ENCODE measurements around the gene USP49.
"Not testable (repeated sequence)": the region's sequence is repeated elsewhere in the genome, so short reads cannot be mapped to it uniquely, and the experiment has no call there.

The USP49 gene

GRCh38 chr6:41813469-41813868 lies 81.7 kb downstream of the USP49 start:
- H3K4me3 ChIP-seq (ENCODE audit: low read length), result no peak overlapping the region
- H3K4me1 ChIP-seq (ENCODE audit: control insufficient read depth, insufficient read depth, low read length), result no peaks in the 10 kb centered on the region
- H3K27ac ChIP-seq (ENCODE audit: low read depth, low read length), result no peak overlapping the region
- H3K9ac ChIP-seq (ENCODE audit: low read length), result no peak overlapping the region
- H3K36me3 ChIP-seq (ENCODE audit: control insufficient read depth, insufficient read depth, low read length), result no peaks in the 10 kb centered on the region
- no peaks in the 10 kb centered on the region for H3K27me3 ChIP-seq (ENCODE audit: control insufficient read depth, insufficient read depth, low read length)

- H3K9ac ChIP-seq (ENCODE audit: low read length); H3K4me1 ChIP-seq (ENCODE audit: control insufficient read depth, insufficient read depth, low read length): not testable (repeated sequence)
Measured at GRCh38 chr6:41811946-41812345, 83.2 kb downstream of the USP49 start.

GRCh38 chr6:41811095-41811494 lies 84.1 kb downstream of the USP49 start:
- Histone ChIP-seq H3K9ac (ENCODE audit: low read length) (no peak overlapping the region), H3K4me3 (ENCODE audit: low read length) (no peak overlapping the region)

More at GRCh38 chr6:41811946-41812345, 83.2 kb downstream of the USP49 start:
- not testable (repeated sequence) for H3K27me3 ChIP-seq (ENCODE audit: control insufficient read depth, insufficient read depth, low read length); H3K36me3 ChIP-seq (ENCODE audit: control insufficient read depth, insufficient read depth, low read length); H3K4me3 ChIP-seq (ENCODE audit: low read length); H3K27ac ChIP-seq (ENCODE audit: low read depth, low read length)

GRCh38 chr6:41805830-41806774 lies 89.1 kb downstream of the USP49 start:
- no peaks in the 10 kb centered on the region for H3K4me1 ChIP-seq (ENCODE audit: control insufficient read depth, insufficient read depth, low read length)
- H3K9ac ChIP-seq (ENCODE audit: low read length), result no peak overlapping the region
- no peaks in the 10 kb centered on the region for H3K27me3 ChIP-seq (ENCODE audit: control insufficient read depth, insufficient read depth, low read length)
- H3K4me3 ChIP-seq (ENCODE audit: low read length), result no peak overlapping the region
- peaks cover 5% of the 10 kb centered on the region for H3K36me3 ChIP-seq (ENCODE audit: control insufficient read depth, insufficient read depth, low read length)
- H3K27ac ChIP-seq (ENCODE audit: low read depth, low read length), result no peak overlapping the region

More at GRCh38 chr6:41811095-41811494, 84.1 kb downstream of the USP49 start:
- Histone ChIP-seq H3K4me1 (ENCODE audit: control insufficient read depth, insufficient read depth, low read length) (no peaks in the 10 kb centered on the region), H3K27ac (ENCODE audit: low read depth, low read length) (no peak overlapping the region), H3K36me3 (ENCODE audit: control insufficient read depth, insufficient read depth, low read length) (no peaks in the 10 kb centered on the region), H3K27me3 (ENCODE audit: control insufficient read depth, insufficient read depth, low read length) (no peaks in the 10 kb centered on the region)

GRCh38 chr6:41801380-41801779 lies 93.8 kb downstream of the USP49 start:
- Histone ChIP-seq H3K36me3 (ENCODE audit: control insufficient read depth, insufficient read depth, low read length) (peaks cover 7% of the 10 kb centered on the region), H3K9ac (ENCODE audit: low read length) (no peak overlapping the region), H3K27ac (ENCODE audit: low read depth, low read length) (no peak overlapping the region), H3K27me3 (ENCODE audit: control insufficient read depth, insufficient read depth, low read length) (no peaks in the 10 kb centered on the region), H3K4me1 (ENCODE audit: control insufficient read depth, insufficient read depth, low read length) (no peaks in the 10 kb centered on the region), H3K4me3 (ENCODE audit: low read length) (no peak overlapping the region)

DNA sequence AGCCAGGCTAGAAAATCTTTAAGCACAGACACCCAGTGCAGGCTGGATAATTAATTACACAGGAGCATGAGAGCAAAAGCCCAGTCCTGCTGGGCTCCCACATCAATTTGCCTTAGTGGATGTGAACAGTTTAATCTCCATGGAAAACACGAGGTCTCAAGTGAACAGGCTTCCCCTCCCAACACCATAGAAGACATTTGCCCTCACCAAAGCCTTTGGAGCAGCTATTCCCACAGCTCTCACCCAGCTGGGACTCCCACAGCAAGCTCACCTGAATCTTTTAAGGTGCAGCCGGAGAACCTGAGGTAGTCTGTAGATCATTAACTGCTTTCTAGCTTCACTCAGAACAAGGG lies 95.6 kb downstream of the USP49 start:
- no peak overlapping the region for H3K9ac ChIP-seq (ENCODE audit: low read length)
- no peaks in the 10 kb centered on the region for H3K27me3 ChIP-seq (ENCODE audit: control insufficient read depth, insufficient read depth, low read length)
- H3K4me3 ChIP-seq (ENCODE audit: low read length), result no peak overlapping the region
- no peaks in the 10 kb centered on the region for H3K4me1 ChIP-seq (ENCODE audit: control insufficient read depth, insufficient read depth, low read length)
- no peak overlapping the region for H3K27ac ChIP-seq (ENCODE audit: low read depth, low read length)
- H3K36me3 ChIP-seq (ENCODE audit: control insufficient read depth, insufficient read depth, low read length), result peaks cover 8% of the 10 kb centered on the region

DNA sequence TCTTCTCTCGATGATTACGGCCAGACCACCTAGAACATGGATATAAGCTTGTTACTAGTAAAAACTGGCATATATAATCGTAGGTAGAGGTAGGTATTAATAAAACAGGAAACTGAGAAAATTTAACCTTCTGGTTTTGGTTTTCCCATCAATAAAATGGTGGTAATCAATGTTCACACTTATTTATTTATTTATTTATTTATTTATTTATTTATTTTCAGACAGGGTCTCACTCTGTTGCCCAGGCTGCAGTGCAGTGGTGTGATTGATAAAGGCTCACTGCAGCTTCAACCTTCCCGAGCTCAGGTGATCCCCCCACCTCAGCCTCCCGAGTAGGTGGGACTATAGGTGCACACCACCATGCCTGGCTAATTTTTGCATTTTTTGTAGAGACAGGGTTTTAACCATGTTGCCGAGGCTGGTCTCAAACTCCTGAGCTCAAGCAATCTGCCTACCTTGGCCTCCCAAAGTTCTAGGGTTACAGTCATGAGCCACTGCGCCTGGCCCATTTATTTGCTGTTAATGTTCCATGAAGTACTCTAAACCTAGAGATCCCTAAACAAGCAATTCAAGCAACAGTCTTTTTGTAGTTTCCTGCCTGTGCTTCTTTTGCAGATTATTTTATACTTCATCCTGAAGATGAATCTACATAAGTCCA lies 96.1 kb downstream of the USP49 start:
- no peaks in the 10 kb centered on the region for H3K27me3 ChIP-seq (ENCODE audit: control insufficient read depth, insufficient read depth, low read length)
- peaks cover 8% of the 10 kb centered on the region for H3K36me3 ChIP-seq (ENCODE audit: control insufficient read depth, insufficient read depth, low read length)
- no peak overlapping the region for H3K9ac ChIP-seq (ENCODE audit: low read length)
- H3K4me3 ChIP-seq (ENCODE audit: low read length), result no peak overlapping the region
- H3K4me1 ChIP-seq (ENCODE audit: control insufficient read depth, insufficient read depth, low read length), result no peaks in the 10 kb centered on the region
- H3K27ac ChIP-seq (ENCODE audit: low read depth, low read length), result no peak overlapping the region

GRCh38 chr6:41796474-41796873 lies 98.7 kb downstream of the USP49 start:
- Histone ChIP-seq H3K4me3 (ENCODE audit: low read length) (no peak overlapping the region), H3K27ac (ENCODE audit: low read depth, low read length) (no peak overlapping the region), H3K36me3 (ENCODE audit: control insufficient read depth, insufficient read depth, low read length) (peaks cover 16% of the 10 kb centered on the region), H3K4me1 (ENCODE audit: control insufficient read depth, insufficient read depth, low read length) (no peaks in the 10 kb centered on the region), H3K27me3 (ENCODE audit: control insufficient read depth, insufficient read depth, low read length) (no peaks in the 10 kb centered on the region), H3K9ac (ENCODE audit: low read length) (no peak overlapping the region)

DNA sequence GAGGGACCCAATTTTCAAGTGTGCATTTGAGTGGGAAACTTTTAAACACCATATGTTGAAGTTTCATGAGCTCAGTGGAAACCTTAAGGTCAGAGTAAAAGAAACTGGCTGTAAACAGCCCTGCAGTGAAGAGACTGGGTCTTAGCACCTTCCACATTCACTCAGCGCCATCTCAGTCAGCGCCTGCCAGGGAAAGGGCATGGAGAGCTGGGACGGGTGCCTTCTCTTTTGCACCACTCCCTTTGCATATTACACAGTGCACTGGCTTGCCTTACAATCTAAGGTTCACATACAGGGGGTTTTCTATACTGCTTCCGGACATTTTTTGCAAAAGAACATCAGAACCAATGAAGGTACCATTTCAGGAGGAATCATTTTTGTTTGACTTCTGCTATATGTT lies 103.2 kb downstream of the USP49 start:
- H3K36me3 ChIP-seq (ENCODE audit: control insufficient read depth, insufficient read depth, low read length), result peaks cover 27% of the 10 kb centered on the region
- H3K27ac ChIP-seq (ENCODE audit: low read depth, low read length), result no peak overlapping the region
- no peak overlapping the region for H3K4me3 ChIP-seq (ENCODE audit: low read length)
- no peaks in the 10 kb centered on the region for H3K4me1 ChIP-seq (ENCODE audit: control insufficient read depth, insufficient read depth, low read length)
- no peak overlapping the region for H3K9ac ChIP-seq (ENCODE audit: low read length)
- no peaks in the 10 kb centered on the region for H3K27me3 ChIP-seq (ENCODE audit: control insufficient read depth, insufficient read depth, low read length)

DNA sequence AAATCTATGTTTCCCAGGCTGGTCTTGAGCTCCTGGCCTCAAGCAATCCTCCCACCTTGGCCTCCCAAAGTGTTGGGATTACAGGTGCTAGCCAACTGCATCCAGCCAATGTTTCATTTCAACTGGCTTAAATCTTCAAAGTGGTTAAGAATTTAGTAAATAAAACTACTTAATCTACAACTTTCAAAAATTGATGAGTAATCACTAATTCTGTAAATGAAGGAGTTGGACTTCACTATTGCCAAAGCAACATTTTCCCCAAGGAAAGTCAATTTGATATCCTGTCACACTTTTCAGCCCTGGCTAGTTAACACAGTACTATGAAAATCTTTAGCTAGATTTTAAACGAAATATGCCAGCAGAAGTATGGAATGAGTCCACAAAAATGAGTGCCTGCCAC lies 103.9 kb downstream of the USP49 start:
- no peak overlapping the region for H3K27ac ChIP-seq (ENCODE audit: low read depth, low read length)
- no peaks in the 10 kb centered on the region for H3K4me1 ChIP-seq (ENCODE audit: control insufficient read depth, insufficient read depth, low read length)
- no peaks in the 10 kb centered on the region for H3K27me3 ChIP-seq (ENCODE audit: control insufficient read depth, insufficient read depth, low read length)
- peaks cover 27% of the 10 kb centered on the region for H3K36me3 ChIP-seq (ENCODE audit: control insufficient read depth, insufficient read depth, low read length)
- no peak overlapping the region for H3K4me3 ChIP-seq (ENCODE audit: low read length)
- no peak overlapping the region for H3K9ac ChIP-seq (ENCODE audit: low read length)

DNA sequence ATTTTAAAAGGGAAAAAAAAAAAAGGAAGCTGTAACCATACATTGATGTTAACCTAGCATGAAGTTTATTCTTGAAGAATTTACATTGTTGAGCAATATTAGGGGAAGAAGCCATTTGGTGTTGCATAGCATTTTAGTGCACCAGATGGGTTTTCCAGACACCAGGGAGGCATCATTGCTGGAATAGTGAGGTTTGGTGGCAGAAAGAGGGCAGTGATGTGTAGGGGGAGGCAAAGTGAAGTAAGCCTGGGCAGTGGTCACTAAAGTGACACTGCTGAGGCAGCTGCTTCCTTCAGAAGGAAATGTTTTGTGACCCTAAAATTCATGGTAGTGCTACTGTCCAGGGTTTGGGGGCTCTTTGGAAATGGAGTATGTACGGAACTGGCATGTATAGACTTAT lies 105.1 kb downstream of the USP49 start:
- H3K4me3 ChIP-seq (ENCODE audit: low read length), result no peak overlapping the region
- H3K36me3 ChIP-seq (ENCODE audit: control insufficient read depth, insufficient read depth, low read length), result peaks cover 26% of the 10 kb centered on the region
- H3K9ac ChIP-seq (ENCODE audit: low read length), result no peak overlapping the region
- no peaks in the 10 kb centered on the region for H3K27me3 ChIP-seq (ENCODE audit: control insufficient read depth, insufficient read depth, low read length)
- H3K4me1 ChIP-seq (ENCODE audit: control insufficient read depth, insufficient read depth, low read length), result peaks cover 2% of the 10 kb centered on the region
- no peak overlapping the region for H3K27ac ChIP-seq (ENCODE audit: low read depth, low read length)

DNA sequence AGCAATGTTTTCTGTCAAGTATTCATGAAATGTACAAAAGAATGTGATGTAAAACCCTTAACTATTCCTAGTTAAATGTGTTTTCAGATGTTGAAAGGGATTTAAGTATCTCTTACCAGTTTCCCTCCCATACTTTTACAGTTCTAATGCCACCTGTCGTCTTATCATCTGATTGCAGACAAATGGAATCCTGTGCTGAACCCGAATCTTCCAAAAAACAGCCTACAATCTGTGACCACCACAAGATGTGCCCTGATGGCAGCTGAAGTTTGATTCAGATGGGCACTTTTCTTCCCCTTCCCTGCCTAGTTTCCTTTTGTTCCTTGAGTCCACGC lies 105.8 kb downstream of the USP49 start:
- Histone ChIP-seq H3K27me3 (ENCODE audit: control insufficient read depth, insufficient read depth, low read length) (no peaks in the 10 kb centered on the region), H3K4me3 (ENCODE audit: low read length) (no peak overlapping the region), H3K27ac (ENCODE audit: low read depth, low read length) (no peak overlapping the region), H3K9ac (ENCODE audit: low read length) (no peak overlapping the region), H3K4me1 (ENCODE audit: control insufficient read depth, insufficient read depth, low read length) (peaks cover 2% of the 10 kb centered on the region), H3K36me3 (ENCODE audit: control insufficient read depth, insufficient read depth, low read length) (peaks cover 22% of the 10 kb centered on the region)
